Activated naive CD4-positive, alpha-beta T cell treated with anti-CD3 and anti-CD28 coated beads, Interleukin-2, amount 10 ng/mL, durations not matched to agents 7 days and 5 days (primary cell): Measurements from ENCODE around the gene CCDC40.
"Not testable (repeated sequence)": the region's sequence is repeated elsewhere in the genome, so short reads cannot be mapped to it uniquely, and the experiment has no call there.

Experiments
- CTCF ChIA-PET: fragments of 350-600 bp; sonication (Branson Sonifier 250); formaldehyde crosslinking; loops from one replicate; lab custom pipeline; 2021; ENCODE audit warnings: antibody characterized with exemption; lab: Charles Lee
- DNase-seq: peaks from one replicate; pipeline ENCODE4 v3.0.0-alpha.2; 2020
- H3K27ac Mint-ChIP-seq: one replicate; pipeline ENCODE4 v1.8.0; 2021; ENCODE audit warnings: mild to moderate bottlenecking, moderate library complexity, mixed read lengths
- H3K27me3 Mint-ChIP-seq: one replicate; pipeline ENCODE4 v1.8.0; 2021; ENCODE audit warnings: mild to moderate bottlenecking, mixed read lengths
- H3K36me3 Mint-ChIP-seq: one replicate; pipeline ENCODE4 v1.8.0; 2021; ENCODE audit warnings: mixed read lengths
- H3K4me1 Mint-ChIP-seq: one replicate; pipeline ENCODE4 v1.8.0; 2021; ENCODE audit warnings: mixed read lengths
- H3K4me3 Mint-ChIP-seq: one replicate; pipeline ENCODE4 v1.8.0; 2021; ENCODE audit warnings: mild to moderate bottlenecking, moderate library complexity, mixed read lengths
- H3K9me3 Mint-ChIP-seq: one replicate; pipeline ENCODE4 v1.8.0; 2021; ENCODE audit warnings: mixed read lengths

The CCDC40 gene

DNA sequence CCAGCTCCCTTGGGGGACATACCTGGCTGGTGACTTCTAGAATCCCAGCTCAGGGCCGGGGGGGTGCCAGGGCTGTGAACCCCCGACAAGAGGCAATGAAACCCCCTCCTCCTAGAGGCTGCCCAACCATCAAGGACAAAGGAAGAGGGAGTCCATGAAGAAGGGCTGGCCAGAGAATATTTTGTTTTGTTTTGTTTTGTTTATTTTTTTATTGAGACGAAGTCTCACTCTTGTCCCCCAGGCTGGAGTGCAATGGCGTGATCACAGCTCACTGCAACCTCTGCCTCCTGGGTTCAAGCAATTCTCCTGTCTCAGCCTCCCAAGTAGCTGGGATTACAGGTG lies 42.2 kb upstream of the CCDC40 start:
- Mint-ChIP-seq H3K4me1 (peaks cover 66% of the 10 kb centered on the region), H3K27ac (peak overlapping the region; percentile 69), H3K27me3 (peaks cover 23% of the 10 kb centered on the region)
- not testable (repeated sequence) for DNase-seq, H3K4me3 Mint-ChIP-seq, H3K9me3 Mint-ChIP-seq, H3K36me3 Mint-ChIP-seq
- CTCF ChIA-PET = interaction anchor here (0.9 to 2.5 kb wide), 9 partner anchors 13 to 253 kb away, joined by 3 to 10 read pairs (median 5); partner anchors contain the start of gene CBX4

DNA sequence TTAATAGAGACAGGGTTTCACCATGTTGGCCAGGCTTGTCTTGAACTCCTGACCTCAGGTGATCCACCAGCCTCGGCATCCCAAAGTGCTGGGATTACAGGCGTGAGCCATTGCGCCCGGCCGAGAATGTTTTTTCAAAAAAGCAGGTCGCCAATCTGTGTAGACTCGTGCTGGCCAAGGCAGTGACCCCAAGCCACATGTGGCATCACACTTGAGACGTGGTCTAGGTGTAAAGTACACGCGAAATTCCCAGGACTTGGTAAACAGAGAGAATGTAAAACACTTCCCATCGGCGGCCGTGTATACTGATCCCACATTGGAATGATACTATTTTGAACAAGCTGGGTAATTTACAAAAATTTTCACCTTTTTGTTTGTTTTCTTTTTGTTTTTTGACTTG lies 41.8 kb upstream of the CCDC40 start:
- H3K4me3 Mint-ChIP-seq = no peak overlapping the region
- no peak for DNase-seq
- CTCF ChIA-PET = interaction anchor here (0.9 to 2.5 kb wide), 6 partner anchors 14 to 249 kb away, joined by 4 to 10 read pairs (median 5); partner anchors contain the start of gene CBX4
- H3K27me3 Mint-ChIP-seq = peaks cover 19% of the 10 kb centered on the region
- H3K9me3 Mint-ChIP-seq = no peaks in the 10 kb centered on the region
- peaks cover 66% of the 10 kb centered on the region for H3K4me1 Mint-ChIP-seq
- no peaks in the 10 kb centered on the region for H3K36me3 Mint-ChIP-seq
- H3K27ac Mint-ChIP-seq = no peak overlapping the region

DNA sequence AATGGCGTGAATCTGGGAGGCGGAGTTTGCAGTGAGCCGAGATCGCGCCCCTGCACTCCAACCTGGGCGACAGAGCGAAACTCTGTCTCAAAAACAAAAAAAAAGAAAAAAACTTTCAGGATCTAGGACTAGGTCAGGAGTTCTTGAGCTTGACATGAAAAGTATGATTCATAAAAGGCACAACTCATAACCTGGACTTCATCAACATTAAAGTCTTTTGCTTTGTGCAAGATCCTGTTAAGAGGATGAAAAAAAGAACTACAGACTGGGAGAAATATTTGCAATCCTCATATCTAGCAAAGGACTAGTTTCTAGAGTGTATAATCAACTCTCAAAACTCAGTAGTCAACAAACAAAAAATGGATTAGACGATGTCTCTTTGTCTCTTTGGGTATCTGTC lies 40.7 kb upstream of the CCDC40 start:
- Mint-ChIP-seq H3K4me3 (no peak overlapping the region), H3K27me3 (peaks cover 10% of the 10 kb centered on the region), H3K27ac (peak overlapping the region; percentile 98), H3K9me3 (no peaks in the 10 kb centered on the region), H3K4me1 (peaks cover 66% of the 10 kb centered on the region), H3K36me3 (no peaks in the 10 kb centered on the region)
- DNase-seq = no peak
- CTCF ChIA-PET = interaction anchor here (0.7 to 2.5 kb wide), 2 partner anchors 10 to 156 kb away, joined by 3 to 5 read pairs; partner anchors contain the start of gene CBX4

DNA sequence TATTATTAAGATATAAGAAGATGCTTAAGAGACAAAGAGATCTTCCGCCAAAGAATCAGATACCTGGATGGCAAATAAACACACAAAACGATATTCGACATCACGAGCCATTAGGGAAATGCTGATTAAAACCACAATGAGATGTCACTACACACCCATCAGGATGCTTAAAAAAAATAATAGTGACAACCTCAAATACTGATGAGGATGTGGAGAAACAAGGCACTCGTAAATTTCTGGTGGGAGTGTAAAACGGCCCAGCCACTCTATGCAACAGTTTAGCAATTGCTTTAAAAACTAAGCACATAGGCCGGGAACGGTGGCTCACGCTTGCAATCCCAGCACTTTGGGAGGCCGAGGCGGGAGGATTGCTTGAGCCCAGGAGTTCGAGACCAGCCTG lies 40.2 kb upstream of the CCDC40 start:
- Mint-ChIP-seq H3K4me3 (no peak overlapping the region), H3K27ac (peak overlapping the region; percentile 98), H3K9me3 (no peaks in the 10 kb centered on the region), H3K27me3 (peaks cover 8% of the 10 kb centered on the region), H3K4me1 (peaks cover 62% of the 10 kb centered on the region), H3K36me3 (no peaks in the 10 kb centered on the region)
- no peak for DNase-seq
- CTCF ChIA-PET = interaction anchor here (0.7 to 1.3 kb wide), 4 partner anchors 9 to 186 kb away, joined by 3 to 6 read pairs (median 4); no protein-coding TSS in a partner anchor

DNA sequence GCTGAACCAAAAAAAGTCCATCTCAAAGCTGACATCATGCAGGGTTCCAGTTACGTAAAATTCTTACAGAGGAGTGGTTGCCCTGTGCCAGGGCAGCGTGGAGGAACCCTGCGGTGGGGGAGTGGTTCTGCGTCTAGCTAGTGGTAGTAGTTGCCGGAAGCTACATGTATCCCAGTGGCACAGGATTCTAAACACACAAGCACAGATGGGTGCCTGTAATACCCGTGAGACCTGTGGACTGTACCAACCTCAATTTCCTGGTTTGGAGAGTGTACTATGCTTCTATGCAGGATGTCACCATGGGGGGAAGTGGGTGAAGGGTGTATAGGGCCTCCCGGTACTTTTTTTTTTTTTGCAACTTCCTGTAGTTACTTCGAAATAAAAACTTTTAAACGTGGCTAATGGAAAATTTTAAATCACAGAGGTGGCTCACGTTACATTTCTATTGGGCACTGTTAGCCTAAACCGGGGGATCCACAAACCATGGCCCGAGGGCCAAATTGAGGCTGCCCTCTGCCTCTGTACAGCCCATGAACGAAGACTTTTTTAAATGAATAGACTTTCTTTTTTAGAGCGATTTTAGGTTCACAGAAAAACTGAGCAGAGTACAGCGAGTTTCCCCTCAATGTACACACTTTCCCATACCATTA lies 39.3 kb upstream of the CCDC40 start:
- Mint-ChIP-seq H3K36me3 (no peaks in the 10 kb centered on the region), H3K4me1 (peaks cover 58% of the 10 kb centered on the region), H3K9me3 (no peaks in the 10 kb centered on the region), H3K4me3 (peak overlapping the region; percentile 62), H3K27me3 (peaks cover 7% of the 10 kb centered on the region), H3K27ac (peak overlapping the region; percentile 98)
- CTCF ChIA-PET = interaction anchor here (0.8 to 1.3 kb wide), 3 partner anchors 8 to 187 kb away, joined by 3 to 6 read pairs (median 4); no protein-coding TSS in a partner anchor
- peak; percentile 86 for DNase-seq

DNA sequence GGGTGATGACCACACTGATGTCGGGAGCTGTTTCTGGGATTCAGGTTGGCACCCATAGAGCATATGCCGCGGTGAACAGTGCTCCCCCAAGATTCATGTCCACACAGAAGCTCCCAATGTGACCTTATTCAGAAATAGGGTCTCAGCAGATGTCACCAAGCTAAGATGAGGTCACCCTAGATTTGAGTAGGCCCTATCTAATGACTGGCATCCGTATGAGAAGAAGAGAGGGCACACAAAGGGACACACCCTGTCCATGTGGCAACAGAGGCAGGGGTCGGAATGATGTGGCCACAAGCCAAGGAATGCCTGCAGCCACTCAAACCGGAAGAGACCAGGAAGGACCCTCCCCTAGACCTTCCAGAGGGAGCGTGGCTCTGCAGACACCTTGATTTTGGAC lies 36.3 kb upstream of the CCDC40 start:
- Mint-ChIP-seq H3K36me3 (no peaks in the 10 kb centered on the region), H3K27me3 (no peaks in the 10 kb centered on the region), H3K4me3 (no peak overlapping the region), H3K27ac (no peak overlapping the region), H3K4me1 (peaks cover 33% of the 10 kb centered on the region), H3K9me3 (no peaks in the 10 kb centered on the region)
- DNase-seq = no peak
- CTCF ChIA-PET = interaction anchor here (1.5 to 1.9 kb wide), 2 partner anchors 8 to 11 kb away, joined by 7 to 12 read pairs; no protein-coding TSS in a partner anchor

DNA sequence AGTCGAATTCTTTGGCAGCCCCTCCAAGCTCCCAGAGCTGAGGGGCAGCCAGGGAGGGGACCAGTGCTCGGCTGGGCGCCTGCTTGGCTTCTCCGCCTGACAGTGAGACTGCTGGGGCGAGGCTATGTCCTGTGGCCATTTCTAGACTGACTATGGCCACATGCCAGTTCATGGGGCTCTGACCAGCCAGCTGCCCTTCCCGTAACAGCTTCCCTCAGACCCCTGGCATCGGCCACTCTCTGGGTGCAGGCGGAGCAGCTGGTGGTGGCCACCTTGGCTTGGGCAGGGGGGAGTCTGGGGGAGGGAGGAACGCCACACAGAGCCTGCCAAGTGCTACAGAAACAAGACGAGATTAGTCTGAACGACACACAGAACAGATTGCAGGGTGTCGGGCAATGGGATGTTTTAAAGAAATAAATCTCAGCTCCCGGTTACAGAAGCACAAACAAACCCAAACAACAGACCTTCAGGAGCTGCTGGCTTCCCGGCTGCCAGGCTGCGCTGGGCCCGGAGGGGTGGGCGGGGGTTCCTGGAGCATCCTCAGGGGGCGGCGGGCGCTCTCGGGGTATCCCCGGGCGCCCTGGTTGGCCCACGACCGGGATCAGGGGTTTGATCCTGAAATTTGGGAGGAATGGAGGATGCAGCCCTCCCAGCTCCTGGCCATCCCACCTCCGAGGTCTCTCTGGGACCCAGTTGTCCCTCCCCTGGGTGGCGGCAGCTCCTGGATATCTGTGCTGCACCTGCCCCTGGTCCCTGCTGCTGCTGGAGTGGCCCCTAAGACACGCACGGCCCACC lies 35.3 kb upstream of the CCDC40 start:
- Mint-ChIP-seq H3K9me3 (no peaks in the 10 kb centered on the region), H3K27ac (no peak overlapping the region), H3K4me1 (peaks cover 27% of the 10 kb centered on the region), H3K36me3 (no peaks in the 10 kb centered on the region), H3K27me3 (peaks cover 6% of the 10 kb centered on the region), H3K4me3 (no peak overlapping the region)
- CTCF ChIA-PET = interaction anchor here (1.5 to 1.9 kb wide), 2 partner anchors 7 to 10 kb away, joined by 7 to 12 read pairs; no protein-coding TSS in a partner anchor
- no peak for DNase-seq

DNA sequence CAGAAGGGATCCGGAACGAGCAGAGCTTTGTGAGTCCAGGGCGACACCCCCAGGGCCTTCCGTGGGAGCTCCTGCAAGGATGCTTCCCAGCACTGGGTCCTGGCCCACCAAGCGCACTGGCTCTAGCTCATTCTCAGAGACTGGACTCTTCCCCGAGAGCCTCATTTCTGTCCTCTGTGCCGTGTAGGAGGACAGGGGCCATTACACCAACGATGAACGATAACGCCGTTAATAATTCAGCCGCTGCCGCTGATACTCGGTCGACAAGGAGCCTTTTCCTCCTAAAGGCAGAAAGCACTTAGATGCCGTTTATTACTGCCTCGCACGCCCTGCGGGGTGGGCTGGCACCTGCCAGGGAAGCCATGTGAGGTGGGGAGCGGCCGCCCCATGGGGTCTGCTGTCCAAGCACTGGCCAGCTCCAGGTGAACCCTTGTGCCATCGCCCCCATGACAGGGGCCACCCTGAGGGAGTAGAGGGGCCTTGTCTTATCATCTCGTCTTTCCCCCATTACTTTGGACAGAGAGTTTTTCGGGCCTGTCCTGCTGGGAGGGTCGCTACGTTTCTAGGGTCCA lies 34.3 kb upstream of the CCDC40 start:
- H3K4me1 Mint-ChIP-seq = peaks cover 18% of the 10 kb centered on the region
- no peak for DNase-seq
- H3K27me3 Mint-ChIP-seq = peaks cover 16% of the 10 kb centered on the region
- H3K4me3 Mint-ChIP-seq = no peak overlapping the region
- CTCF ChIA-PET = interaction anchor here (1.9 kb wide), 1 partner anchor 9 kb away, joined by 7 read pairs; no protein-coding TSS in a partner anchor
- H3K27ac Mint-ChIP-seq = no peak overlapping the region
- no peaks in the 10 kb centered on the region for H3K9me3 Mint-ChIP-seq
- H3K36me3 Mint-ChIP-seq = no peaks in the 10 kb centered on the region

DNA sequence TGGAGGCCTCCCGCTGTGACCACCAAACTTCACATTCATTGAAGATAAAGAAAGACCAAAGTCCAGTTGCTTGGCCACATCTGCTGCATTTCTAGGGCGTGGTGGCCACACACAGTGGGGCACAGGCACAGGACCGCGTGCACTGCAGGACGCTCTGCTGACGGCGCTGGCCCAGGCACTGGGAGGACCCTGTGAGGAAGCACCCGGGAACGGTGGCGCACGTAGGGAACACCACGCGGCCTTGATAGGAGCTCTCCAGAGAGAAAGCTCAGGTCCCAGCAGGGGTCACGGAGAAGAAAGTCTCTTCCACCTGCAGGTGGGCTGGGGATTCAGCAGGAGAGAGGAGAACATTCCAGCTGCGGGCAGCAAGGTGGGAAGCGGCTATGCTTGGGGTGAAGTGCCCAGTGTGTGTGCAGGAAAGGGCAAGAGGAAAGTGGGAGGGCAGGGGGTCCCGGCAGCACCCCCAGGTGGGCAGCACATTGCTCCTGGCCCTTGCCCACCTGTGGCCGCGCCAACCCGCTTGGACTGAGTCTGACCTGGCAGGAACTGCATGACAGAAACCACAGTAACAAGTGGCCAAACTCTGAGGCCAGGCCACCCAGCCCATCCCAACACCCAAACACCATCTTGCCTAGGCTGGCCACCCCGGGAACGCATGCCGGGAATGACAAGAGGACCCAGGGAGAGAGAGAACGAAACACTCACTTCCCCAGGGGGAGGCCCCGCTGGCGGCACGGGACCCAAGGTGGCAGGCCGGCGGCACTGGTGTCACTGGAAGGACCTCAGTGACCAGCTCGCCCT lies 33.6 kb upstream of the CCDC40 start:
- CTCF ChIA-PET = no interaction called here
- Mint-ChIP-seq H3K4me1 (peaks cover 10% of the 10 kb centered on the region), H3K9me3 (no peaks in the 10 kb centered on the region), H3K27ac (no peak overlapping the region), H3K36me3 (no peaks in the 10 kb centered on the region), H3K4me3 (no peak overlapping the region), H3K27me3 (peaks cover 22% of the 10 kb centered on the region)
- no peak for DNase-seq

DNA sequence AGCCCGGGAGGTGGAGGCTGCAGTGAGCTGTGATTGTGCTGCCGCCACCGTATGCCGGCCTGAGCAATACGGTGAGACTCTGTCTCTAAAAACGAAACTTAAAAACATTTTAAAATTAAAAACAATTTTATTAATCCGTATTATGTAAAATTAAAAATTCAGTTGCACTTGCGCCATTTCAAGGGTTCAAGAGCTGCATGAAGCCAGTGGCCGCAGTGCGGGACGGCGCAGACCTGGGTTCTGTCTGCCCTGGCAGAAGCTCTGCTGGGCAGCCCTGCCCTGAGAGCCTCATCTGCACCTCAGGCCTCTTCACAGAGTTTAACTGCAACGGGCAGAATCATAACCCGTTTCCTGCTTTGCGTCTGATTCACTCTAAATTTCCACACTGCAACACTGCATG lies 32.5 kb upstream of the CCDC40 start:
- H3K9me3 Mint-ChIP-seq = no peaks in the 10 kb centered on the region
- H3K27ac Mint-ChIP-seq = no peak overlapping the region
- H3K27me3 Mint-ChIP-seq = peaks cover 28% of the 10 kb centered on the region
- CTCF ChIA-PET = interaction anchor here (1.0 kb wide), 1 partner anchor 196 kb away, joined by 3 read pairs; no protein-coding TSS in a partner anchor
- no peak for DNase-seq
- peaks cover 4% of the 10 kb centered on the region for H3K4me1 Mint-ChIP-seq
- no peaks in the 10 kb centered on the region for H3K36me3 Mint-ChIP-seq
- H3K4me3 Mint-ChIP-seq = no peak overlapping the region

DNA sequence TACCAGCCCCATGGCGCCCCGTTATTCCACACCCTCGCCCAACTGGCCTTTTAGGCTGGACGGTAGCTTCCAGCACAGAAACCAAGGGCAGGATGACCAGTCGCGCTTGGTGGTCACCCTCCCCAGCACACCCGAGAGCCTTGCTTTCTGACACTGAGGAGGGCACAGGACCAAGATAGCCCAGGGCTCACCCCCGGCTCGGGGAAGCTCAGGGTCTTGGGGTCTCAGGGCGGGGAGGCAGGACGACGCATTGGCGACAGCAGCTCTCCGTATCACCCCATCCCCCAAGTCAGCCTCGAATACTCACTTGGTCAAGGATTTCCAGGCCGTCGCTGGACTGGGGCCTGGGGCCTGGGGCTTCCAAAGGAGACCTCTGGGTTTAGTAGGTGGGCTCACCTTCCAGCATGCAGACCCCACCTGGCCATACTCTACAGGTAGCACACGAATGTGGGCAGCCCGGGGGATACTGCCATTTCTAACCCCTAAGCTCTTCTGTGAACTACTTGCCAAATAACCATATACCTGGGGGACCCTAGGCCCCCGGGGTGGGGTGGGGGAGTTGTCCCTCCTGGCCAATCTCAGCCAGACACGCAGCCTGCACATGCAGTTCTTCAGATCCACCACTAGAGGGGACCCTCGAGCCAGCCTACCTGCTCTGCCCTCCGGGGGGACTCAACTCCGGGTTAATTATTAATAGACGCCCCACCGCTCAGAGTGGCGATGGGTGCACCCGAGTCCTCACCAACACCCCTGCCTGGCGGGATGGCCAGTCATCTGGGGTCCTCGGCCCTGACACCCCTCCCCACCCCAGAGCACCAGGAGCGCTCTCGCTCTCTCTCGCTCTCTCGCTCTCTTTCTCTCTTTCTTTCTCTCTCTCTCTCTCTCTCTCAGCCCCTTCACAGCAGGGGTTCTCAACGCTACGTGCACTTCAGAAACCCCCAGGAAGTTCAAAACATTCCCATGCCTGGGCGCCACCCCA lies 30.8 kb upstream of the CCDC40 start:
- DNase-seq = peak; percentile 62
- H3K27ac Mint-ChIP-seq = no peak overlapping the region
- peaks cover 28% of the 10 kb centered on the region for H3K27me3 Mint-ChIP-seq
- peaks cover 4% of the 10 kb centered on the region for H3K4me1 Mint-ChIP-seq
- H3K4me3 Mint-ChIP-seq = no peak overlapping the region
- H3K36me3 Mint-ChIP-seq = no peaks in the 10 kb centered on the region
- CTCF ChIA-PET = interaction anchor here (0.7 to 3.3 kb wide), 12 partner anchors 7 to 260 kb away, joined by 3 to 21 read pairs (median 4); no protein-coding TSS in a partner anchor
- H3K9me3 Mint-ChIP-seq = no peaks in the 10 kb centered on the region

DNA sequence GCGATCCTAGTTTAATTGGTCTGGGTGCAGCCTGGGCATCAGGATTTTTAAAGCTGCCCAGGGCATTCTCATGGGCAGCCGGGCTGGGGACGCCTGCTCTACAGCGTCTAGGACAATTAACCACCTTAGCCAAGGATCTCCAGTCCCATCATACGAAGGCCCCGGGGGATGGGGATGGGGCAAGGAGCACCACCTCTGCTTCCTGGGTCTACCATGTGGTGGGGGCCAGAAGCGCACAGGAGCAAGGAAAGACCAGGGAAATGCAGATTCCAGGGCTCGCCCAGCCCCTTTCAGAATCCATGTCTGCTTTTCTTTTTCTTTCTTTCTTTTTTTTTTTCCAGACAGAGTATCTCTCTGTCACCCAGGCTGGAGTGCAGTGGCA lies 30.1 kb upstream of the CCDC40 start:
- H3K4me1 Mint-ChIP-seq = peaks cover 4% of the 10 kb centered on the region
- CTCF ChIA-PET = interaction anchor here (0.7 to 3.3 kb wide), 8 partner anchors 8 to 261 kb away, joined by 3 to 21 read pairs (median 3); no protein-coding TSS in a partner anchor
- H3K27ac Mint-ChIP-seq = no peak overlapping the region
- no peak overlapping the region for H3K4me3 Mint-ChIP-seq
- no peaks in the 10 kb centered on the region for H3K9me3 Mint-ChIP-seq
- peaks cover 28% of the 10 kb centered on the region for H3K27me3 Mint-ChIP-seq
- DNase-seq = no peak
- H3K36me3 Mint-ChIP-seq = no peaks in the 10 kb centered on the region
